GM18873 (cell line): ENCODE measurements around the gene NAV1.

Experiments used
- ATAC-seq: cut with Tn5 transposase; IDR thresholded peaks from one replicate; pipeline ENCODE4 v1.9.1; 2021; ENCODE audit warnings: mild to moderate bottlenecking, moderate library complexity, moderate number of reproducible peaks; ENCODE audit not compliant: unreplicated experiment, low FRiP score

The NAV1 gene

DNA sequence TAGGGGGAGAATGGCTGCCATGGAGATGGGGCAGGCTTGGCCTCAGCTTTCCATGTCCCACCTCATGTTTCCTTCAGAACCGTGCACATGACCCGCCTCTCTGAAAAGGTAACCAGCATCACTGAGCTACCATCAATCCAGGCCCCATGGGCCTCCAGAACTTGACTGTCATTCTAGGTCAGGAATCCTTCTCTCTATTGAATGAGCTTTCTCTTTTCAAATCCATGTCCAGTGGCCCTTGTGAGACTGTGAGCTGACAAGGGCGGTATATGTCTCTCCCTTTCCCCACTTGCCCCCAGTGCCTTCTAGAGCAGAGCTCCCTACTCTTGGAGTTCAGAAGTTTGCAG is 36.4 kb upstream of the NAV1 start:
- no peak for ATAC-seq

DNA sequence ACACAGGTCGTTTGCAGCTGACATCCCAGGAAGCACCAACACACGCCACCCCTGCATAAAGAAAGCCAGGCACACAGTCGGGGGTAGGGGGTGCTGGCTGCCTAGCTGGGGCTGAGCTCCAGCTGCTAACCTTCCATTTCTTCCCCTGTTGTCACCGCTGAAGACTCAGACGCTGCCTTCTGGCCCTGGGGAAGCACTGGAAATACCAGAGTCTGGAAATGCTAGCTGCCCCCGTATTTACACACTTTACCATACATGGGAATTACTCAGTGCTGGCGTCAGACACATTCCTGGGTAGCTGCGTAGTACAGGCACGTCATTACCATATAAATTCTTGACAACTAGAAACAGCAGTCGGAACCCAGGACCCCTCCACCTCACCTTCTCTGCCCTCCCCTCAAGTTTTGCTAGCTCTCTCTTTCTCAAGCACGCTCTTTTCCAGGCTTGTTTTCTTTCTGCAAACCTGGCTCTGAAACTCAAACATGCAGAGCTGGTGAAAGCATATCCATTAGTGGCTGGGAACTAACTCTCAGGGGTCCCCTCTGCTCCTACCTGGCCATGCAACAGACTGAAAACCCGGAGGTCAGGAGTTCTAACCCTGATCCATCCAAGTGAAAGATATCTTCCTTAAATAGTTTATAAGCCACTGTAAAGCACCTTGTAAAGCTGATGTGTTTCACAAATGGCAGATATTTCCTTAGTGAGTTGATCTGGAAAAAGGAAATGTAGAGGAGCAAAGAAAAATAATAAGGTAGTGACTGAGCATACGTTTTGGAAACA is 35.3 kb upstream of the NAV1 start:
- no peak for ATAC-seq

DNA sequence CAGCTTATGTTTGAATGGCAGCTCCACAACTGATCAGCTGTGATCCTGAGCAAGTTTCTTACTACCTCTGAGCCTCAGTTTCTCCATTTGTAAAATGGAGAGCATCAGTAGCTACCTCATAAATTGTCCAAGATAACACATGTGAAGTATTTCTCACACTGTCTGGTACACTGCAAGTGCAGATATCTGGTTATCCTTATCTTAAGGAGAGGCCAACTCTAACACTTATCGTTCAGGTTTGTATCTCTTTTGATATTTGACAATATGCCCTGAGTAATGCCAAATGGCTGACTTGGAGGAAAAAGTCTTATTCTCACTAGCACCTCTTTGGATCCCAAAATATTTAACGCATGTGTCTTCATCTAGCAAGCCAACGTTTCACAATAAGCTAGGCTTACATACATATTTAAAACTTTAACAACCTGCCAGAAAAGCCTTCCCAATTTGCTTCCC is 34.7 kb upstream of the NAV1 start:
- ATAC-seq: no peak

DNA sequence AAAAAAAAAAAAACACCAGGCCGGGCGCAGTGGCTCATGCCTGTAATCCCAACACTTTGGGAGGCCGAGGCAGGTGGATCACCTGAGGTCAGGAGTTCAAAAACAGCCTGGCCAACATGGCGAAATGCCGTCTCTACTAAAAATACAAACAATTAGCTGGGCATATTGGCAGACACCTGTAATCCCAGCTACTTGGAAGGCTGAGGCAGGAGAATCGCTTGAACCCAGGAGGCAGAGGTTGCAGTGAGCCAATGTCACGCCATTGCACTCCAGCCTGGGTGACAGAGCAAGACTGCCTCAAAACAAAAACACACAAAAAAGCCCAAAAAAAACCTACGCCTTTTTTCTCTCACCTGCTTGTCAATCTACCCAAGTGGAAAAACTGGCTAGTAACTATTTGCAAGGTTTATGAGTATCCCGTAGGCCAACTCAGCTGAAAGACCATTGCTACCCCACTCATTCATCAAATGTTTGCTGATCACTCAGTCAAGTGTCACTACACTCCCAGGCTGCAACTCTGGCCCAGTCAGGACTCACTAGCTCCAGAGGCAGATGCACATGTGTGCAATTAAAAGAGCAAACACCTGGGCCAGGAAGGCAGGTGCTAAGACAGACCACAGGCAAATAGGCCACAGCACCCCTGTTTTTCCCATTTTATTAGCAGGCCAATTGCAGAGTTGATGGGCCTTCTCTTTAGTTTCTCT is 34.0 kb upstream of the NAV1 start:
- ATAC-seq: no peak

DNA sequence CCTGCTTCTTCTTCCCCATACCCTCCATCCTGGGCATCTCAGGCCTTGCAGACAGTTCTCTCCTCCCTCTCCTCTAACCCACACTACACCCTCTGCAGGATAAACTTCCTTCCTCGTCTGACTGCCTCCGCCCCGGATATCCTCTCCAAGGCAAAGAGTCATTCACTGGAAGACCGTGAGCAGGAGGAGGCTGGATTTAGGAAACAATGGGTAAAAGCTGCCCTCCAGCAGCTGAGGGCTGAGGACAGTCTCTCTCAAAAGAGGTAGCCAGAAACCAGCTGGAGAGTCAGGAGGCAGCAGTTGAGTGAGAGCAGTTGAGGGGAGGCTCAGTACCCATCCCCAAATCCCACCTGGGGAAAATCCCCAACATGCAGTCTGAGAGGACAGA is 33.4 kb upstream of the NAV1 start:
- no peak for ATAC-seq

DNA sequence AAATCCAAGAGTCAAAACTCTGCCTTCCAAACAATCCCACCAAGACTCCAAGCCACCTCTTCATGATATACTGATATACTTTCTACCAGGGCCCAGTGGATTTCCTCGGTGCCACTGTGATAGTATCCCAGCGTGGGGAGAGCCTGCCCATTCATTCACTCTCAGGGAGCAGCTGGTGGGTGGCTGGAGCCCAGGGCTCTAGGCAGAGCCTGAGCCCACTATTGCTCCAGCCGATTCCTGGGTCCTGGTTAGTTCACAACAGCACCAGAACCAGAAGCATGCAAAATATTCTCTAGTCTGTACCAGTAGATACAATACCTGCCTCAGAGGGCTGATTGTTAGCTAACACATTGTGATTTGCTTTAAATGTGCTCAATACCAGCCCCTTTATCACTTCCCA is 32.8 kb upstream of the NAV1 start:
- no peak for ATAC-seq

DNA sequence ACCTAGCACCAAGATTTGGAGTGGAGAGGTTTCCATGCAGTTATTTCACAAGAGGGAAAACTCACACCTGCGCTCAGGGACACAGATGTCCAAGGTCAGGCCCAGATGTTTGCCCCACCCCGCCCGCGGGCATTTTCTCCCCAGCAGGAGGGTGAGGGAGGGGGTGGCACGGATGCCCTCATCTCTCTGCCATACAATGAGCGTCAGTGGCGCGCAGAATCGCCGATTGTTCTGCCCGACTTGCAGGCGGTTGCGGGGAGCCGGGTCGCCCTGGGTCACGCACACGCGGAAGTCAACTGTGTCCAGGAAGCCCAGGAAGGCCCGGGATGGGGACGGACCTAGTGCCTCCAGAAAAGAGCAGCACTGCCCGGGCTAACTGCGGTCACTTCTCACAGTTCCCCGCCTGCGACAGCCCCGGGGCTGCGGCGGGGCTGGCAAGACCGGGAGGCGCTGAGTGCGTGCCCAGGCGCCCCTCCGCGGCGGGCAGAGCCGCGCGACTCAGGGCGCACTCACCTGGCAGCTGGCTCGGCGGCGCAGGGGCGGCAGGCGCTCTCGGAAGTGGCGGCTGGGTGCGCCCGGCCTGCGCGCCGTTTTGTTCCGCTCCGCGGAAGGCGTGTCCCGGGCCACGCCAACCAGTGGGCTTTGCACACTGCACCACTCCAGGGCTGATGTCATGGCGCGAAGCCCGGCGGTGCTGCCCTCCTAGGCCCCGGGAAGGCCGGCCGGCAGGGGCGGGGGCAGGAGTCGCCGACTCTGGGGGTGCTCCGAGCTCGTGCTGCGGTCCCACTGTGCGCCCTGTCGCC is 32.2 kb upstream of the NAV1 start, which contains the start of gene CSRP1:
Gene CSRP1, minus strand, starts transcription at position 567 of the 803 bp plus-strand sequence. CDS start 10,820 bp downstream, outside the sequence.
- peak; percentile 61 for ATAC-seq

DNA sequence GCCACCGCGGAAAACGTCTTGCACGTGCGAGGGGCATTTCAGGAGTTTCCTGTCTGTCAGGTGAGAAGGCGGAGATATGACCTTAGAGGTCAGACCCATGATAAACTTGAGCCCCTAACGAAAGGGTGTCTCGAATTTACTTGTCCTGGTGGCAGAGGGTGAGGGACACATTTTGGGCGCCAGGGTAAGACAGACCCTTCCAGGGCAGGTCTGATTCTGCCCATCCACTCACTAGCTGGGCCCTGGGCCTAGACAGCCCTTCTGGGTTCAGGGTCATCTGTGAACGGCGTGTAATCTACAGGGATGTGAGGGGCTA is 31.6 kb upstream of the NAV1 start:
- ATAC-seq: no peak

DNA sequence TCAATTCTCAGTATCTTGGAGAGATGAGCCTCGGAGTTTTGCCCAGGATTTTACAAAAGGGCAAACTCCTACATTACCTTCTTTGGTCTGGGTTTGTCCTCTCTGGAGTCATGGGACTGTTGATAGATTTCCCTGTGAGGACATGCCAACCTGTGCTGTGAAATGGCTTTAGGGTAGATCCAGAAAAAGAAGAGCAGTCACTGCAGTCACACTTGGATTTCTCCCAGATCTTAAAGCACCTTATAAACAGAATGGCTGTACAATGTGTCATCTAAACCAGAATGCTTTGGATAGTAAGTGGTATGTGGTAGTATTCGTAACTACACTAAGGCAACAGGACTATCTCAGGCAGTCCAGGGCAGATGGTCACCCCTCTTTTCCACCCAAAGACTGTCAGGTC is 30.1 kb upstream of the NAV1 start:
- ATAC-seq: no peak

DNA sequence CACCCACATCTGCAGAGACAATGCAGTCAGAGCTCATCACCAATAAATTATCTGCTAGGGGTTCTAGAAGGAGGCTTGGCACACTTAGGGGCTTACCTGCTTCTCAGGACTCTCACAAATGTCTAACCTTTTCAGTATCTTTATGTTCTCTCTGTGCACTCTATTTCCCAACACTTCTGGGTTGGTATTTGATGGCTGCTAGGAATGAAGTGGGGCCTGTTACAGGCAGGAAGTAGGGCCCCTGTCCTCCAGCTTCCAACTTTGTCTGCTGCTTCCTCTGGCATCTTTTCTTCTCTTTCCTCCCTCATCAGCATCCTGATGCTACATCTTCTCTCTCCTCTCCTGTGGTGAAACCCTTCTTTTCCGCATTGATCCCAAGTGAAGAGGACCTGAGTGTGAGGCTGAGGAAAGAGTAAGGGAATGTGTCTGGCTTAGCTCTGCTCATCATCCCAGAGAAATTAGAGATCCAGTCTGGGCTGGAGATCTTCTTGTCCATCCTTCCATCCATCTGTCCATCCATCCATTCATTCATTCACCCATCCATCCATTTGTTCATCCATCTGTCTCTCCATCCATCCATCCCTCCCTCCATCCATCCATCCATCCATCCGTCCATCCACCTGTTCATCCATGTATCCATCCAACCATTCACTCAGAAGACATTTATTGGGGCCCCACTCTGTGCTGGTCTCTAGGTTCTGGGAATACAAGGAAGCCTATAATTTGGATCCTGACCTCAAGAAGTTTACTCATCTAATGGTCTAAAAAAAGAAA is 29.1 kb upstream of the NAV1 start:
- no peak for ATAC-seq

DNA sequence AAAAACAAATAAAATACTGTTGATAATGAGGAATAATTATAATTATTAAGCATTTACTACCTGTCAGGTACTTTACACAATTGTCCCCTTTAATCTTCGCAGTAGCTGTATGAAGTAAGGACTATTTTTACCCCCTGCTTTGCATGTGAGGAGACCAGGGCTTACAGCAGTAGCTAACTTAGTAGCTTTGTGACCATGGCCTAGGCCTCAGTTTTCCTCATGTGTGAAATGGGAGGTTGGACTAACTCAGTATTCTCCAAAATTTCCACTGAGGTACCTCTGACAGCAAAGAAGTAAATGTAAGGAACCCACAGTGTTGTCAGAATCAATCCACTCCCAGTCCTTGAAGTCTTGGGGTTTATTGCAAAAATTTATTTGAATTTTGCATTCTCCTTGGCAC is 28.2 kb upstream of the NAV1 start:
- no peak for ATAC-seq

DNA sequence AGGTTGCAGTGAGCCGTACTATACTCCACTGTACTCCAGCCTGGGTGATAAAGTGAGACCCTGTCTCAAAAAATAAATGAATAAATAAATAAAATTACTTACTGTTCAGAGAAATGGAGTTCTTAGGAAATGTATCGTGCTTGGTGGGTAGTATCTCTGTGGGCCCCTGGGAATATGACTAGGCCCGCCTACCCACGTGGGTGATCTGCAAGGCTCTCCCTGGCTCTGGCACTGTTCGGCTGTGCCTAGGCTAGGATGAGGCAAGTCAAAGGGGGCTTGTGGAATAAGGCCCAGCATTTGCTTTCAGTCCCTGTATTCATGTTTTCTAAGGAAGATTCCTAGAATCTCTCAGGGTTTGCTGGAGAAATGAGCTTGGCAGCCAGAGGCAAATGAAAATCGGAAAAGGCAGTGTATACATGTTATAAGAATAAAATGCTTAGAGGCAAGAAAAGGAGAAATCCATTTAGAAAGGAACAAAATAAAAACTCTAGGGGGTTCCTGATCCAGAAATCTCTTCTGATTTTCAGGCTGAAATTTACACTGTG is 27.5 kb upstream of the NAV1 start:
- no peak for ATAC-seq

DNA sequence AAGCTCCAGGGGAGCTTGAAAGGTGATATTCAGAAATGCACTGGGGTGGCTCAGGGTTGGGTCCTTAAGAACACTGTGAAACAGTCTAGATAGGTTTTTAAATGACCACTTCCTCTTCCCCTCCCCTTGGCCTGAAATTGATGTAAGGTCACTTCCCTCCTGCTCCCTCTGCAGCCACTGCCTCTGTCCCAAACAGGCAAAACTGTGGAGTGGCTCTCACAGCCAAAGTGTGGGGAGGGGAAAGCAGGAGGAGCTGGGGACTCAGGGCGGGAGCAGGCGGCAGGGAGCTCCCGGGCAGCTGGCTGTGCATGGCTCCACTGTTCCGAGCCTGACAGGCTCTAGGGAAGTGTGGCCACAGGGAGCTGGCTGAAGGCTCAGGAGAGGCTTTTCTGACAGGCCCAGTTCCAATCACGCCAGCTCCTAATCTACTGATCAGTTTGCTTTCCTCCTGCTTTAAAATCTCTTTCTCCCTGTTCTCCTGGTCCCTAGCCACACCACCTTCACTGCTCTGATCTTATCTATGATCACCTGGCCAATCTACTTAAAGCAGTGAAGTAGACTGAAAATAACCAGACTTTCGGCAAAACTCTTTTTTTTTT is 26.9 kb upstream of the NAV1 start:
- ATAC-seq: peak; percentile 51

DNA sequence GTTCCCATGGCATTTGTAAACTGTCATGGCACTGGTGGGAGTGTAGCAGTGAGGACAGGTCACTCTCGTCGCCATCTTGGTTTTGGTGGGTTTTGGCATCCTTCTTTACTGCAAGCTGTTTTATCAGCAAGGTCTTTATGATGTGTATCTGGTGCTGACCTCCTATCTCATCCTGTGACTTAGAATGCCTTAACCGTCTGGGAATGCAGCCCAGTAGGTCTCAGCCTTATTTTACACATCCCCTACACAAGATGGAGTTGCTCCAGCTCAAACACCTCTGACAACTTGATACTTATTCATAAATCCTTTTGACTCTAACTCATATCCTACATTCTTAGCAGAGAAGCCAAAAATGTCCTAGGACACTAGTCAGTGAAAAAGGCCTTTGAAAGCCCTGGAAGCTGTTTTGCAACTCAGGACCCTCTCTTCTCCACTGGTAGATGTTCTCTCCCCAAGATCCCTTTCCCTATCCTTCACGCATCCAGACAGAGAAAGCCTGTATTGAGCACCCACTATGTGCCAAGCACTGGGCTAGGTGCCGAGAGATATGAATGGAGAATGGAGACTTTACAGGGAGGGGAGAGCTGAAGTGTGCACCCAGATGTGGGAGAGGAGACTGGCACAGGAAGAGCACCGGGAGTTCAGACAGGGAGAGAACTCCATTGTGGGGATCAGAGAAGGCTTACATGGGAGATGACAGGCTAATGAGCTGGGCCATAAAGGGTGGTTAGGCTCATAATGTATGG is 25.3 kb upstream of the NAV1 start:
- no peak for ATAC-seq

DNA sequence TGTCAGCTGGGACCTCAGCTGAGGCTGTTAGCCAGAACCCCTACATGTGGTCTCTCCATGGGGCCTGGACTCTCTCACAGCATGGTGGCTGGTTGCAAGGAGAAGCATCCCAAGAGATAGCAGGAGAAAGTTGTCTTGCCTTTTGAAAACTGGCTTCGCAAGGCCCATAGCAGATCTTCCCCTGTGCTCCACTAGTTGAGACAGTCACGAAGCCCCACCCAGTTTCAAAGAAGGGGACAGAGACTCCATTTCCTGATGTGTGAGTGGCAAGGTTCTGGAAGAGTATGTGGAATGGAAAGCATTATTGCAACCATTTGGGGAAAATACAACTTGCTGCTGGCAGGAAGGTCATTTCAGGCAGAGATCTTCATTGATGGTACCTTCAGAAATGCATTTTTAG is 24.5 kb upstream of the NAV1 start:
- no peak for ATAC-seq

DNA sequence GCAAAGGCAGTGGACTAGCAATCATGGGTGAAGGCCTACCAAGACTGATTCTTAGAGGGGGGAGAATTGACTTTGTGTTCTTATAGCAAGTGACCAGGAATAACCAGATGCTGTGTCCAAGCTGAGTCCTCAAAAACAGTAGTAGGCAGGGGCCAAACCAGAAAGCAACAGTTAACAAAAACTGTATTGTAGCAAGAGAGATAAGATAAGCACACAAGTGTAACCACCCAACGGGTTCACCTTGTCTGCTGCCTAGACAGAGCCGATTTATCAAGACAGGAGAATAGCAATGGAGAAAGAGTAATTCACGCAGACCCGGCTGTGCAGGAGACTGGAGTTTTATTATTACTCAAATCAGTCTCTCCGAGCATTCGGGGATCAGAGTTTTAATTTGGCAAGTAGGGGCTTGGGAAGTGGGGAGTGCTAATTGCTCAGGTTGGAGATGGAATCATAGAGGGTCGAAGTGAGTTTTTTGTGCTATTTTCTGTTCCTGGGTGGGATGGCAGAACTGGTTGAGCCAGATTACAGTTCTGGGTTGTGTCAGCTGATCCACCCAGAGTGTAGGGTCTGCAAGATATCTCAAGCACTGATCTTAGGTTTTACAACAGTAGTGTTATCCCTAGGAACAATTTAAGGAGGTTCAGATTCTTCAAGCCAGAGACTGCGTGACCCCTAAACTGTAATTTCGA is 23.7 kb upstream of the NAV1 start:
- ATAC-seq: no peak

DNA sequence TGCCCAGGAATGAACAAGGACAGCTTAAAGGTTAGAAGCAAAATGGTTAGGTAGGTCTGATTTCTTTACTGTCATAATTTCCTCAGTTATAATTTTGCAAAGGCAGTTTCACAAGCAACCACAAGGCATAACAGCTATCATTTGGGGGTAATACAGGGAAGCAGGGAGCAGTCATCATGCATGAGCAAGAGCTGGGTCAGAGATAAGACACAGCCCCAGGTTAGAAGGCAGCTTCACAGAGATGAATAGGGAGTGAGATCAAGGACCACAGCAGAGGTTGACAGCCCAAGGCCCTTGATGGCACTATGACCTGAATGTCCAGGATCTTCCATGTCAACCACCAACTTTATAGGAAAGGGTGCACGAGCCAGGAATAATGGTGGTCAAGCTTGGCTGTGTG is 23.0 kb upstream of the NAV1 start:
- ATAC-seq: no peak

DNA sequence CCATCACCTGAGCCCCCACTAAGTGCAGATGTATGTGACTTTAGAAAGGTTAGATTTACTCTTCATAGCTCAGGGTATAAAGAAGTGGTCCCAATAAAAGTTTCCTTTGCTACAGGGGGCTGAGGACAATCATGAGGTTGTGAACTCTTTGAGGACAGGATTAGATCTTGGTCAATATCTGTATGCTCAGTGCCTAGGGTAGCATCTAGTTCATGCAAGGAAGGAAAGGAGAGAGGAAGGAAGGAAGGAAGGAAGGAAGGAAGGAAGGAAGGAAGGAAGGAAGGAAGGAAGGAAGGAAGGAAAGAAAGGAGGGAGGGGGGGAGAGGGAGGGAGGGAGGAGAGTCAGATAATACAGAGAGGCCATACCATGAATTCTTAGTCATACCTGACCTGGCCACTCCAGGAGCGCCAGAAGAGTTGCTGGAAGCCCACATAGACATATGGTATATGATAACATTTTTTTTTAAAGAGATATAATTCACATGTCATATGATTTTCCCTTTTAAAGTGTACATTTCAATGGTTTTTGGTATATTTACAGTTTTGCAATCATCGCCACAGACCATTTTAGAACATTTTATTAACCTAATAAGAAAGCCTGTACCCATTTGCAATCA is 22.3 kb upstream of the NAV1 start:
- ATAC-seq: no peak
